MCF 10A (cell line): ENCODE data around the gene TDRD10. TPM values are rescaled to one million over a fixed set of nuclear protein-coding genes. Genes with fewer than 3 reads are reported as not detected.
A peak's percentile ranks its signal among the peaks of the same experiment; 100 is the strongest.

ENCODE experiments used
- BruUV-seq: library from RNA; stranded (reverse); fragments of 400-500 nt; replicated peaks from 2 replicates; lab custom pipeline; 2021; lab: Mats Ljungman, UMichigan
- CTCF ChIA-PET: fragments of 300-600 bp; sonication (Branson Sonifier 250); formaldehyde crosslinking; extraction: SDS; loops from one replicate; lab custom pipeline; 2021; ENCODE audit warnings: antibody characterized with exemption, inconsistent platforms; lab: Yijun Ruan, JAX
- POLR2A ChIA-PET: fragments of 300-600, 350-650 bp; sonication (Branson Sonifier 250); formaldehyde crosslinking; extraction: SDS; loops from one replicate; lab custom pipeline; 2020; ENCODE audit warnings: antibody characterized with exemption, inconsistent platforms; lab: Yijun Ruan, JAX
- DNase-seq: peaks from one replicate; pipeline ENCODE4 v3.0.0-alpha.2; 2018; ENCODE audit not compliant: unreplicated experiment
- H3K27ac Mint-ChIP-seq: one replicate; pipeline ENCODE4 v1.8.0; 2022; ENCODE audit warnings: mild to moderate bottlenecking, low read depth, mixed read lengths; ENCODE audit not compliant: unreplicated experiment
- H3K27me3 Mint-ChIP-seq: one replicate; pipeline ENCODE4 v1.8.0; 2022; ENCODE audit warnings: mixed read lengths; ENCODE audit not compliant: insufficient read depth, unreplicated experiment
- H3K36me3 Mint-ChIP-seq: one replicate; pipeline ENCODE4 v1.8.0; 2022; ENCODE audit warnings: mild to moderate bottlenecking, moderate library complexity, mixed read lengths; ENCODE audit not compliant: insufficient read depth, unreplicated experiment
- H3K4me1 Mint-ChIP-seq: one replicate; pipeline ENCODE4 v1.8.0; 2022; ENCODE audit warnings: mixed read lengths; ENCODE audit not compliant: insufficient read depth, unreplicated experiment
- H3K4me3 Mint-ChIP-seq: one replicate; pipeline ENCODE4 v1.8.0; 2022; ENCODE audit warnings: mild to moderate bottlenecking, moderate library complexity, mixed read lengths; ENCODE audit not compliant: unreplicated experiment
- H3K9me3 Mint-ChIP-seq: one replicate; pipeline ENCODE4 v1.8.0; 2022; ENCODE audit warnings: mixed read lengths; ENCODE audit not compliant: unreplicated experiment
- CTCF ChIP-seq: fragments of 200-600 bp; IDR thresholded peaks from one replicate; pipeline ENCODE4 v1.8.0; 2022; ENCODE audit warnings: antibody characterized with exemption, mild to moderate bottlenecking; ENCODE audit not compliant: unreplicated experiment
- intact Hi-C: fragments of 100-400 bp; cut with micrococcal nuclease; formaldehyde crosslinking; loops from 2 replicates; pipeline ENCODE4 v1.14.1; 2022
- total RNA-seq: library from RNA; stranded (reverse); gene quantifications from 2 replicates; pipeline ENCODE4 v1.2.3, GENCODE V29; 2022

Gene TDRD10
- total RNA-seq, 1 experiment from 2014 or later = not detected

GRCh38 chr1:154548028-154548427 lies 46.0 kb downstream of the TDRD10 start:
- intact Hi-C loops = loop anchor here (10.0 kb wide), 1 partner anchor 363 kb away; no protein-coding TSS in a partner anchor
- no peak for TF ChIP-seq CTCF
- CTCF ChIA-PET = interaction anchor here (0.6 to 11.3 kb wide), 3 partner anchors 14 to 453 kb away, joined by 3 to 128 read pairs (median 5); no protein-coding TSS in a partner anchor
- Mint-ChIP-seq H3K36me3 (peaks cover 42% of the 10 kb centered on the region), H3K9me3 (no peaks in the 10 kb centered on the region), H3K4me3 (no peak overlapping the region), H3K27ac (no peak overlapping the region), H3K27me3 (peaks cover 18% of the 10 kb centered on the region), H3K4me1 (peaks cover 10% of the 10 kb centered on the region)
- POLR2A ChIA-PET = no interaction called here
- DNase-seq = no peak
- BruUV-seq = no TSS peak

GRCh38 chr1:154549202-154549770 lies 47.3 kb downstream of the TDRD10 start:
- Mint-ChIP-seq H3K4me3 (no peak overlapping the region), H3K9me3 (no peaks in the 10 kb centered on the region), H3K4me1 (peaks cover 15% of the 10 kb centered on the region), H3K27ac (peak overlapping the region; percentile 14), H3K27me3 (peaks cover 11% of the 10 kb centered on the region), H3K36me3 (peaks cover 54% of the 10 kb centered on the region)
- ChIA-PET CTCF (interaction anchor here (0.9 to 11.3 kb wide), 3 partner anchors 15 to 67 kb away, joined by 3 to 128 read pairs (median 5); no protein-coding TSS in a partner anchor), POLR2A (interaction anchor here (1.3 kb wide), 1 partner anchor 70 kb away, joined by 3 read pairs; no protein-coding TSS in a partner anchor)
- no peak for TF ChIP-seq CTCF
- DNase-seq = no peak
- BruUV-seq = no TSS peak
- intact Hi-C loops = loop anchor here (10.0 kb wide), 1 partner anchor 364 kb away; no protein-coding TSS in a partner anchor

- peaks cover 3% of the 10 kb centered on the region for H3K27me3 Mint-ChIP-seq
- H3K27ac Mint-ChIP-seq = no peak overlapping the region
- DNase-seq = no peak
- CTCF ChIA-PET = interaction anchor here (0.8 to 11.3 kb wide), 2 partner anchors 68 to 382 kb away, joined by 3 to 128 read pairs; no protein-coding TSS in a partner anchor
- peaks cover 62% of the 10 kb centered on the region for H3K36me3 Mint-ChIP-seq
- POLR2A ChIA-PET = interaction anchor here (0.6 to 1.3 kb wide), 3 partner anchors 54 to 318 kb away, joined by 3 read pairs; no protein-coding TSS in a partner anchor
- peaks cover 15% of the 10 kb centered on the region for H3K4me1 Mint-ChIP-seq
- TF ChIP-seq CTCF = no peak
- intact Hi-C loops = no loop called here
- H3K9me3 Mint-ChIP-seq = no peaks in the 10 kb centered on the region
- H3K4me3 Mint-ChIP-seq = no peak overlapping the region
- TSS peak; percentile 60 for BruUV-seq
These were observed 48.1 kb downstream of the TDRD10 start for GRCh38 chr1:154550070-154550469.

DNA sequence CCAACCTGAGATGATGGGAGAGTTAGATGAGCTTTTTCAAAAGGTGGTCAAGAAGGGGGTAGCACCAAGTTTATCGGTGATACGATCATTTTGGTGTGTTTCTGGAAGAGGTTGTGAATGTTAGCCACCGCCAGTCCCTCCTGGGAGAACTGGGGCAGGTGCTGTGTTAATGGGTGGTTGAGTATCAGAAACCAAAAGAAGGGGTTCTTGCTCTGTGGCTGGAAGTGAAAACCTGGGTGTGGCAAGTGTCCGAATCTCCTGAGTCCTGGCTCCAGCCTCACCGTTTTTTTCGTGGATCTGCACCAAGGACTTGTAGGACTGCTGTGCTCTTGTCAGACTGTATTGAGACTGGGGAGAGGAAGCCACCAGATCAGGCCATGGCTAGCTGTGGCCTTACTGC lies 48.6 kb downstream of the TDRD10 start:
- TF ChIP-seq CTCF = no peak
- ChIA-PET POLR2A (interaction anchor here (0.5 kb wide), 1 partner anchor 21 kb away, joined by 3 read pairs; no protein-coding TSS in a partner anchor), CTCF (interaction anchor here (0.6 to 11.3 kb wide), 3 partner anchors 69 to 381 kb away, joined by 3 to 128 read pairs (median 5); no protein-coding TSS in a partner anchor)
- Mint-ChIP-seq H3K9me3 (no peaks in the 10 kb centered on the region), H3K27ac (no peak overlapping the region), H3K36me3 (peaks cover 68% of the 10 kb centered on the region), H3K4me3 (no peak overlapping the region), H3K4me1 (peaks cover 15% of the 10 kb centered on the region), H3K27me3 (no peaks in the 10 kb centered on the region)
- intact Hi-C loops = no loop called here
- DNase-seq = no peak
- BruUV-seq = no TSS peak
